GM21390 (cell line): ENCODE measurements around the gene DPYSL3.

Experiments
- ATAC-seq: cut with Tn5 transposase; IDR thresholded peaks from one replicate; pipeline ENCODE4 v1.9.1; 2021; ENCODE audit not compliant: unreplicated experiment

DPYSL3 gene

DNA sequence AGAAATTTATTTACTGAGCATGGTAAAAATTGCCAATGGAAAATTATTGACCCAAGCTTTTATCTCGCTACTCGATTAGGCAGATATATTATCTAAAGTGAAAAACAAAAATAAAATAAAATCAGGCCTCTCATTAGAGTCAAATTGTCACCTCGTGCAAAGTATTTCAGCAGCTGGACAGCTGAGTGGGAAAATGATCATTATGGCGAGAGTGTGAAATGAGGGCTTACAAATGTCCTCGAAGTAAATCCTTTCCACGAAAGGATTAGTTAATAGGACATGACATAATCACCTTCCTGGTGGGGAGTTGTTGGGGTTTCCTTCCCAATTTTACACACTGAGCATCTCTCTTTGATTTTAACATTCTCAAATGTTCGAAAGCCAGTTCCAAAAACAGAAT lies 5.4 kb upstream of the DPYSL3 start:
- no peak for ATAC-seq

DNA sequence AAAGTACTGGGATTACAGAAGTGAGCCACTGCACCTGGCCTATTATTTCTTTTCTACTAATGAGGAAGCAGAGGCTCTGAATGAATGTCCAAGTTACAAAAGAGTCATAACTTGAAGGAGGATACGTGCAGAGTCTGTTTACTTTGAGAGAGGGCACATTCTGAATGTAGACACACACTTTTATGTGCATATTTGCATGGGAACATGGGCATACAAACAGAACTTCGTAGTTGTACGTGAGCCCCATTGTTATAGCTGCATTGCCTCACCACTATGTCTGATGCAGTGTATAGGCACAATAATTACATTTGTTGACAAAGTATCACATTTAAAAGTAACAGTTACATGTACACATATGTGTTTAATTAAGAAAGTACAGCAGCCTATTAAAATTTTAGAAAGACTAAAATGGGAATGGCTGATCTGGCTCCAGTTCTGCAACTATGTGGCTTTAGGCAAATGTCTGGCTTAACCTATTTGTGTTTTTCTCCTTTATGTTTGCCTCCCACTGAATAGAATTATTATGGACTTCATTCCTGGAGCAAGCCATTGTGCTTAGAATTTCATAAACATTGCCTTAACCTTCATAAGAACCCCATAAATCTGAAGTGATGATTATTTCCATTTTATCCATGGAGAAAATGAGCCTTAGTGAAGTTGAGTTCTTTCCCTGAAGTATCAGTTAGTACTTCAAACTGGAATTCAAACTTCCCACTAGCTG lies 3.0 kb upstream of the DPYSL3 start:
- ATAC-seq: no peak

DNA sequence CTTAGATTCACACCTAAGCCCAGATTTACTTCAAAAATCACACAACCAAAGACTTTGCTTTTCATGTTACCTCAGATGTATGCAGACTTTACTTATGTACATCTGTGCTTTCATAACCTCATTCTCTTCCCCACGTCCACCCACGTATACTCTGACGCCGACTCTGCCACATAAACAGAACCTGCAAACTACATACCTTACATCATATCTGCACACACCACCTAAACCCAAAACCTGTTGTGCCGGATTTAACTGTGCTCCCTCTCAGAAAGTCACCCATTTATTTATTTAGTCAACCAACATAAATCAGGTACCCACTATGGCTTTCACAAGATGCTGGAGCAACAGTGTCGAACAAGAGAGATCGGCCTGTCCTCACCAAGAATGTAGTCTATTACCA lies 1.0 kb upstream of the DPYSL3 start:
- no peak for ATAC-seq

DNA sequence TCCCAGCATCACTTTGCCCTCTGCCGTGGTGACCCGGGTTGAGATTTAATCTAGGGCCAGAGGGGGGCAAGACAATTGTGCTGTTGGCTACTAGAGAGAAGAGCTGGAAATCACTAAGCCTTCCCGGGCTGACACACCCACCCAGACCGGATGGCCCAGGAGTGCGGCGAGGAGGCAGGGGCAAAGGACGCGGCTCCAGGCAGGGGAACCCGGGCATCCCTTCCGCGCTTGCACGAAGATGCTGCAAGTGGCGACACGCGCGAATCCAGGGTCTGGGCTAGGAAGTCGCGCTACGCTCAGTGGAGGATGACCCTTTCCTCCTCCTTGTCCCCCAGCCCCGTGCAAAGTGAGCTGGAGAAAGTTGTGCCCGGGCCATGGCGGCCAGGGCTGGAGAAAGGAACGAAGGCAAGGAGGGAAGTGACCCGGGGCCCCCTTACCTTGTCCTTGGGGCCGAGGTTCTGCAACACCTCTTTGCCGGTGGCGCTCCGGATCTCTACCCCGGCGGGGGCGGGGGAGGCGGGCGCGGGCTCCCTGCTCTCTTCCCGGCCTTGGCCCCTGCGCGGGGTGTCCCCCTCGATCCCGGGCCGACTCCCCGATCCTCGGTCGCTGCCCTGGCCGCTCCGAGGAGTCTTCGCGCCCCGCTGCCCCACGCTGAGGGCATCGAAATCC lies 693 bp downstream of the DPYSL3 start:
- ATAC-seq: no peak

GRCh38 chr5:147508711-147509040 lies 1.2 kb downstream of the DPYSL3 start:
- ATAC-seq: no peak

DNA sequence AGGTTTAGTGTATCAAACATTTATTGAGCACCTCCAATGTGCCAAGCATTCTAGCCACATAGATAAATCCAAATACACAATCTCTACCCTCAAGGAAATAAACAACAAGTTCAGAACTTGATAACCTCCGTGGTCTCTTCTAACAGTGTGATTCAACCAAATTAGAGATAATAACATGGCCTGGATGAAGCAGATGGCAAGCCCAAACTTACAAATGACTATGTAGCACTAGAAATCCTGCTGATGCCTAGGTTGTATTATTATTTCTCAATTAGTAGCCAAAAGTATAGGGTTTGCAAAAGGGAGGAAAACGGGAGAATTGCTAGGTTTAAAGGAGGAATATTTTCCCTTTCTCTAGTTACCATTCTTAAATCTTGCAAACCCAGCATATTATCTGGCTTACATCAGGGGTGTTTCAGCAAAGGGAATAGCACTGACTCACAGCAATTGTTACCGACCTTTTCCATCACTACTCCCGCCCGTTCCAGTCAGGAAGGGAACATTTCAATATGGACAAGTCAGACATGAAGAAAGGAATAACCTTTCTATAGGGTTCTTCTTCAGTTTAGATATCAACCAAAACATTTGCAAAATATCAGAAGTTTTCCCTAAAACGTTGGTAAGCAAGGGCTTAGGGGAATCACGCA lies 2.3 kb downstream of the DPYSL3 start:
- ATAC-seq: no peak

GRCh38 chr5:147504535-147504934 lies 5.3 kb downstream of the DPYSL3 start:
- ATAC-seq: no peak

- no peak for ATAC-seq
Measured at GRCh38 chr5:147504011-147504410, 5.9 kb downstream of the DPYSL3 start.

DNA sequence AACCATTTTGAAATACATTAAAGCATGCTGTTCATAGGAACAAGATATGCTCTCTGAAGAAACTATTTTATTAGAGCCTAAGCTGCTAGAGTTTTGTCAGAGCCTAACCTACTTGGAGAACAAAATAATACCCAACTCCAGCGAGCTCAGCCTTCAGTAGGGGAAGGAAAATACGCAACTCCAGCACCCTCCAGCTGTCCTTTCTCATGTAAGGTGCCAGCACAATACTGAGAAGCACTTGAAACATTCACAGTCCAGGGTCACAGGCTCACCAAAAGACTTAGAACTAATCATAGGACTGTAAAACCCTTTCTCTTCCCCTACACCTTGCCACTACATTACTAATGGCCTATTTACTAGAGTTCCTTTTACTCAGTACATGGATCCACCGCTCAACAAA lies 18.9 kb downstream of the DPYSL3 start:
- no peak for ATAC-seq

DNA sequence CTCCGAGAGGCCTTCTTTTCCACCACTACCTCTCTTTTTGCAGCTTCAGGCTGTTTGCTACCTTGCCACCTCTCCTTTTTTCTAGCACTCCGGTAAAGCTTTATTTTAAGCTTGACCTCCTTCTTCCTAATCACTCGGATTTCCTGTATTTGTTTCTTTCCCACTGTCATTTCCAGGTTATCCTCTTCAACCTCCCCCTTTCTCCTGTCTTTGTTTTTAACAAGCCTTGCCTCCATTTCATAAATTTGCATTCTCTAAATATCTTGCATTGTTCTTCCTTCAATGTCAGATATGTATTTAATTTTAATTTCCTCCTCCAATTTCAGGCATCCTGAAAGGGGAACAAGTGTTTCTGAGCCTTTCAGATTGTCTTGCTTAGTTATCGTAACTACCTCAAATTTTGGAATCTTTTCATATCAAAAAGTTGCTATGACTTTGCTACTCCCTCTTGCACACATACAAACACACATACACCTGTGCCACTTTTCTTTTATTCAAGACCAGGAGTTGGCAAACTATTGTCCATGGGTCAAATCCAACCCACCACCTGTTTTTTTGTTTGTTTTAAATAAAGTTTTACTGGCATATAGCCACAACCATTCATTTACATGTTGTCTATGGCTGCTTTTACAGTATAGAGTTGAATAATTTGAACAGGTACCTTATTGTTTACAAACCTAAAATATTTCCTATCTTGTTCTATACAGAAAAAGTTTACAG lies 22.7 kb downstream of the DPYSL3 start:
- no peak for ATAC-seq

GRCh38 chr5:147485814-147486213 lies 24.1 kb downstream of the DPYSL3 start:
- no peak for ATAC-seq

DNA sequence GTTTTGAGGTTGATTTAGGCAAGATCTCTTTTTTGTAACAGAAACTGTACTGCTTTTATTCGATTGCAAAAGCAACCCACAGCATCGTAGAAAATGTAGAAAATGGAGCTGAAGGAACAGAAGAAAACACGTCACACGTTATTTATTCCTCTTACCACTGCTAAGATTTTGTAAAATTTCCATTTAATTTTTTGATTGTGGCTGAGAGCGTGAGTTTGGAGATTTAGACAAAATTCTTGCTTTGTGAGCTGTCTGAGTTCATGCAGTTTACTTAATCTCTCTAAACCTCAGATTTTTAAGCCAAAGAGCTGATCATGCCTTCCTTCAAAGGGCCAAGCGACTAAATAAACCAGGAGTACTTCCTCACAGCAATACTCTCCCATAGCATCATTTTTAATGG lies 24.8 kb downstream of the DPYSL3 start:
- no peak for ATAC-seq

- no peak for ATAC-seq
Measured at GRCh38 chr5:147484708-147485020, 25.2 kb downstream of the DPYSL3 start.

DNA sequence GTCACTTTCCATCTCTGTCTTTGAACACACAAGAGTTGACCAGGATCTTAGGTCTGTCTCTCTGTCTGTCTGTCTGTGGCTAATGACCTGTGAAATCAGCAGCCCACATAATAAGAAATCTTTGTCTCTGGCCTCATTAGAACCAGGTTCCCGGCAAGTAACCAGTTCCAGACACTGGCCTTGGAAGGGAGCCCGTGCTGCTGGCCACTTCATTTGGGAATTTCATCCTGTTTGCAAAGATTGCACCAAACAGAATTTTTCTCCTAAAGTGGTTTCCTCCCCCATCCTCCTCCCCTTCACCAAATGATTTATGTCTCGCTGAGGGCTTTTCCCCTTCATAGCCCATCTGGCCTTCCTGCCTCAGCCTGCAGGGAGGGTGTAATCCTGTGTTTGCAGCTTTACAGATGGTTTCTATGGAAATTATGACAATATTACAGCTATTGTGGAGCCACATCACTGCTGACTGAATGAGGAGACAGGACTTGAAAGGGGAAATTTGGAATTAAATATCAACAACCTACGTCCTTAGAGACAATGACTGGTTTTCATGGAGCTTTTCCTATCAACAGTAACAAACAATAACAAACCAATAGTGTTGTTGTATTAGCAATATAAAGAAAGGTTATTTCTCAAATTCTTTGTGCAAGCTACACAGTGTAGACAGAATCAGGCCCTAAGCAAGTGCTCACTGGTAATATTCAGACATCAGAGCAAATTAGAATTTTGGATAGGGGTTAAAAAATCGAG lies 25.7 kb downstream of the DPYSL3 start:
- no peak for ATAC-seq

DNA sequence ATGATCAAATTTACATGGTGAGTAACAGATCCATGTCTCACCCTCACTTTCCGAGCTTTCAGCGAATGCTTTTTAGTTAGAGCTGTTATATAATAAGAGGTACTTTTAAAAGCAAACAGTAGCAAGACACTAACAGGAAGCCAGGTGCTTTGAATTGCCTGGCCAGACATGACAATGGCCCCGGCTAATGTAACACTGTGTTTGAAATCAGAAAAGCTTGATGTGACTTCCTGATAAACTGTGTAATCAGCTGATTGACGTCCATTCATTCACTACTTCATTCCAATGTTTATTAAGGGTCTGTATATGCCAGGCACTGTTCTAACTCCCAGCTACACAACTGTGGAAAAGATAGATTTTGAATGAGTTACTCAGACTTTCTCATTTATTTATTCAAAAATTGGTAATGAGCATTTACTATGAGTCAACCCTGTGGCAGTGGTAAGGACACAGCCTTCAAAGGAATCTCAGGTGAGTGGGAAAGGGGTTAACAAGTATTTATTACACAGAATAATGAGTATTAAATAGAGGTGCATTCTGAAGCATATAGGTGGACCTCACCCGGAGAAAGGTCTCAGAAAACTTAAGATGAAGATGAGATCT lies 26.6 kb downstream of the DPYSL3 start:
- ATAC-seq: no peak

- ATAC-seq: no peak
Measured at GRCh38 chr5:147482706-147483180, 27.1 kb downstream of the DPYSL3 start.

DNA sequence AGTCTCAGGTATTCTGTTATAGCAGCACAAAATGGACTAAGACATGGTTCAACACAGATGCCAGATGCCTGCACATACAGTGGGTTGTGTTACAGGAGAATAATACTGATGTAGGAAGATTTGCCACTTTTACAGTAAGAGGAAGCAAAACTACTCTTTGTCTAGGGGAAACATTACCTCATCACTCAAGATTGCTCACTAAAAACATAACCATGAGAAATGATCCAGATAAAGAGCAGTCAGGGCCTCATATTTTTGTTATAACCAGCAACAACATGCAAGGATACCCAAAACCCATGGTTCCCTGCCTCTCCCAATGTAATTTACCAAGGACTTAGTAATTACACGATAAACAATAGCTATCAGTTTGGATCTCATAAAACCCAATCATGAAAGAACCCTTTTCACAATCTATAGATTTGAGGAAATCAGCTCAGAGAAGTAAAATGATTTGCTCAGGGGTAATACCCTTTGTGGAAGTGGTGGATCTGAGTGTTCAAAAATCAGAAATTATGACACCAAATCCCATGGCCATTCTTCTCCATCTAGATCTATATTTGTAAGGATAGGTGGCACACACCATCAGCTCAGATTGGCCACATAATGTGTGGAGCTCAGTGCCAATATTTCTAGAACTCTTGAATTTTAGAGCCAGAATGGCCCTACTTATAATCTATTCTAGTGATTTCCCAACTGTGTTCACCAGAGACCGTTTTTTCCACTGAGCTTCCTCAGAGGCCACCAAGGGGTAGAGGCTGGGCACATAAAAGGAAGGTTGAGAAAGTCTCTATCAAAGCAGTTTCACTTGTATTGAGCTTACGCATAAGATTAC lies 27.8 kb downstream of the DPYSL3 start:
- peak; percentile 80 for ATAC-seq

GRCh38 chr5:147481376-147481775 lies 28.5 kb downstream of the DPYSL3 start:
- no peak for ATAC-seq

- no peak for ATAC-seq
Measured at GRCh38 chr5:147479949-147480348, 29.9 kb downstream of the DPYSL3 start.

DNA sequence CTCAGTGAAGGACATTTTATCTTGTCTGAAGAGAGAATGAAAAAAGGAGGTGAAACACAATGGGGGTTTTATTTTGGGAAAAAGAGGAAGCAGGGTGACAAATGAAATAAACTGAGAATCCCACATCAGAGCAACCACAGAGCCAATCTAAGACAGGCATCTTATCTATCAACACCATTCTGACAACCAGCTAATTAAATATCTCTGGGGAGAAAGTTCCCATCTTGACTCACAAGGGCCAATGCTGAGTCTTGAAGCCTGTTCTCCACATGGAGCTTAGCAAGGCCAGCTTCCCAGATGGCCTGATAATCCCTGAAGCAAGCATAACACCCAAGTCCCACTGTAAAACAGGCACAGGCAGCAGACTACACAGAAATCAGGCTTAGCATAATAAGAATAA lies 30.4 kb downstream of the DPYSL3 start:
- ATAC-seq: no peak
